Measurements from ENCODE around the gene VAC14.

DNA sequence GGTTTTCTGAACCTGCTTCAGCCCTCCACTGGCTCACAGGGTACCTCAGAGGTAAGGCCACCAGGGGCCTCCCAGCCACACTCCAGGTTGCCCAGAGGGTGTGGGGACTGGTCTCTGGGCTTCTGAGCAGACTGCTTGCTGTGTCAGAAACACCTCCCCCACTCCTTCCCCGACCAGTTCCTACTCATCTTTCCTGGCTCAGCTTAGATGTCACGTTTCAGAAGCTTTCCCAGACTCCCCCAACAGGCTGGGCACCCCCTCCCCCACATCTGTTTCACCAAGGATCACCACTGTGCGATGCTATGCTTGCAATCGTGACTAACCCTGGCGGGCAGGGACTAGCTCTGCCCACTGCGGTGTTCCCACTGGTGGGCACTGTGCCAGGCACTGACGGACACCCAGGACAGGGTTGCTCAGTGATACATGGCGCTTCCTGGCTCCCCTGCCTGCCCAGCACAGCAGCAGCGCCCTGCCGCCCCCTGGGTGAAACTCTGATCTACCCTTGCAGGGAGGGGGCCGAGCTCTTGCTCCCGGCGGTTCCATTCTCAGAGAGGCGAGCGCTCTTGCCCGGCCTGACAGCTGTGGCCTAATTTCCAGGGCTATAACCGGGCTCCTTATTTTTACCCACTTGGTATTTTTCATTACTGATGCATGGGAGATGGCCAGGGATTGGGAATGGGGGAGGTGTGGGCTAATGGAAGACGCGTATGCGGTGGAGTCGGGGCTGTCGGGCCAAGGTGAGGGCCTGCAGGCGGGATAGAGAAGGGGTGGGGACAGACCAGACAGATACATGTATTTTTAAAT is 85.7 kb downstream of the VAC14 start:
- TF ChIP-seq POLR2A (IDR thresholded peaks at IDR 0.05) (no peak), POLR2AphosphoS5 (IDR thresholded peaks at IDR 0.05; ENCODE audit: insufficient read depth in 1 of 2, low read depth in 1 of 2) (peak in 1 of 2 donors; percentile 82), CTCF (IDR thresholded peaks at IDR 0.05) (no peak)

Measured in vagina (tissue), 2 donors.